ENCODE results near the gene ERCC4.

ERCC4 gene

DNA sequence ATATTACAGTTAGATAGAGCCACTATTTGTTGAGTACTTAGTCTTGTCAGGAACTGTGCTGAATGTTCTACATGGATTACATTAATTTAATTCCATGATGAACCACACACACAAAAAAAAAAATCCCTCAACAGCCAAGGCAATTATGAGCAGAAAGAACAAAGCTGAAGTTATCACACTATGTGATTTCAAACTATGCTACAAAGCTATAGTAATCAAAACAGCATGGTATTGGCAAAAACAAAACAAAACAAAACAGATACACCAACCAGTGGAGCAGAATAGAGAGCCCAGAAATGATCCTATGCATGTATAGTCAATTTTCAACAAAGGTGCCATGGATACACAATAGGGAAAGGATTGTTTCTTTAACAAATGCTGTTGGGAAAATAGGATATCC lies 8.1 kb upstream of the ERCC4 start:
- DNase-seq = no peak

GRCh38 chr16:13912891-13913290 lies 7.1 kb upstream of the ERCC4 start:
- DNase-seq = no peak

GRCh38 chr16:13913374-13914292 lies 6.3 kb upstream of the ERCC4 start:
- no peak for DNase-seq

GRCh38 chr16:13915033-13915635 lies 4.8 kb upstream of the ERCC4 start:
- DNase-seq = no peak

- no peak for DNase-seq
Observed at GRCh38 chr16:13919330-13919682, 648 bp upstream of the ERCC4 start.

- DNase-seq = no peak
Observed at GRCh38 chr16:13920510-13920818, 510 bp downstream of the ERCC4 start.

- no peak for DNase-seq
Observed at GRCh38 chr16:13921328-13921727, 1.4 kb downstream of the ERCC4 start.

DNA sequence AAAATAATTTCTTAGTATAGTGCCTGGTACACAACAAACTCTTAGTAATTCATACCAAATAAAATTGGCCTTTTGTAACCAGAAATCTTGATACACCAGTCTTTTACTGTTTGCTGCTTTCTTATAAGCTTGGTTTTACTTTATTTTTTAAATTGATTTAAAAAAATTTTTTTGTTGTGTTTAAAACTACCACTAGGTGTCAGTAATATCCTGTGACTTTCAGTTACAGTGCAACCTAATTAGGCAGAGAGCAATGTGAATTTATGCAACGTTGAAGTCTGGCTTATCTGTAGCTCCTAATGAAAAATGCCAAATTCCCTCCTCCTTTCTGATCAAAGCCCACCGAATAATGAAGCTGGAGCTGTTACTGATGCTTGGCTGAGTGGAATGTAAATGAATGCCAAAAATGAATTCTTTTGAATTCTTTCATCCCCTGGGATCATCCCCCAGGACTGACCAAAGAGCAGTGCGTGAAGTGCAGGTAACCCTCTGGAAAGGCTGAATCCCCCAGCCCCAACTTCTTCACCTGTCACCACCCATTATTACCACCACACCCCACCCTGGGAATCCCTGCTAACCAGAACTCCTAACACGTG lies 3.8 kb downstream of the ERCC4 start:
- no peak for DNase-seq

DNA sequence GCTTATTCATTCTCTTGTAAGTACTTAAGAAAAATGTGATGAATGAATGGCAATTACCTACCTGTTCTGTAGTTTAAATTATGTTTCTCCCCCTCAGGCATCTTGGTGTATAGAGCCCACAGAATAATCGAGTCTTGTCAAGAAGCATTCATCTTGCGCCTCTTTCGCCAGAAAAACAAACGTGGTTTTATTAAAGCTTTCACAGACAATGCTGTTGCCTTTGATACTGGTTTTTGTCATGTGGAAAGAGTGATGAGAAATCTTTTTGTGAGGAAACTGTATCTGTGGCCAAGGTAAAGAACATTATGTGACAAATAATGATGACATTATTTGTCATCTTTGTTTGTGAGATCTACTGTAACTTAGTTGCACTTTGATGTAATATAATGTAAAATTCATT lies 6.5 kb downstream of the ERCC4 start:
- DNase-seq = no peak

DNA sequence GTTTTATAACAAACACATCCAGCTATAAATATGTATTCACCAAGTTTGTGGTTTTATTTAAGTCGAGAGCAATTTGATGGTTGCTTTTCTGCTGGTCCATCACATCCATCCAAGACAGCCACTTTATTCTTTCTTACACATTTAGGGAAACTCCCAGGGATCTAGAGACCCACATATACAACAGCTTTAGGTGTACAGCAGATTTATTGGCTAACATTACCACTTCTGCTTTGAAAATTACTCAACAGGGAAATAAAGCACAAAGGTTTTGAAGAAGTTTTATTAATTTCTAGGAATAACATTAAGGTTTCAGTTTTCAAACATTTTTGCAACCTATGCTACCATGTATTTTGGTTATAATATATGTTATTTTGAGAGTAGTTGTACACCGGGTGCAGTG lies 6.9 kb downstream of the ERCC4 start:
- no peak for DNase-seq

DNA sequence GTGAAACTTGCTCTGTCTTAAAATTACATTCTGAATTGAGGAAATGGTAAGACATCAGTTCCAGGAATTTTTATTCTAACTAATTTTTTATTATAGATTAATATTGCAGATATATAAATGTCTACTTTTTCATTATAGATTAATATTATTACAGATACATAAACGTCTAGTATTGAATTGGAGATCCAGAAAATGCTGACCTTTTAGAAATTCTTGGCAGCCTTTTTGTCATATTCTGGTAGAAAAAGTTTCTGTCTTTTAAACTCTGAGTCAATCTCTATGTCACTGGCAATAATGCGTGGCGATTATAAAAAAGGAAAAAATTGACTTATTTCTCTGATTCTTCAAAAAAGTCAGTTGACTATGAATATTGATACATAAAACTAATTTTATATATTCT lies 8.7 kb downstream of the ERCC4 start:
- no peak for DNase-seq

- no peak for DNase-seq
Observed at GRCh38 chr16:13931845-13932244, 11.9 kb downstream of the ERCC4 start.

DNA sequence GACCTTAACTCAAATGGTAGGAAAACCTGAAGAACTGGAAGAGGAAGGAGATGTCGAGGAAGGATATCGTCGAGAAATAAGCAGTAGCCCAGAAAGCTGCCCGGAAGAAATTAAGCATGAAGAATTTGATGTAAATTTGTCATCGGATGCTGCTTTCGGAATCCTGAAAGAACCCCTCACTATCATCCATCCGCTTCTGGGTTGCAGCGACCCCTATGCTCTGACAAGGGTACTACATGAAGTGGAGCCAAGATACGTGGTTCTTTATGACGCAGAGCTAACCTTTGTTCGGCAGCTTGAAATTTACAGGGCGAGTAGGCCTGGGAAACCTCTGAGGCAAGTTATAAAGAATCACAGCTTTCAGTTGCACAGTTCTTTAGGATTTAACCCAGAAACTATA lies 15.5 kb downstream of the ERCC4 start:
- DNase-seq = no peak

- no peak for DNase-seq
Observed at GRCh38 chr16:13936155-13936554, 16.2 kb downstream of the ERCC4 start.

DNA sequence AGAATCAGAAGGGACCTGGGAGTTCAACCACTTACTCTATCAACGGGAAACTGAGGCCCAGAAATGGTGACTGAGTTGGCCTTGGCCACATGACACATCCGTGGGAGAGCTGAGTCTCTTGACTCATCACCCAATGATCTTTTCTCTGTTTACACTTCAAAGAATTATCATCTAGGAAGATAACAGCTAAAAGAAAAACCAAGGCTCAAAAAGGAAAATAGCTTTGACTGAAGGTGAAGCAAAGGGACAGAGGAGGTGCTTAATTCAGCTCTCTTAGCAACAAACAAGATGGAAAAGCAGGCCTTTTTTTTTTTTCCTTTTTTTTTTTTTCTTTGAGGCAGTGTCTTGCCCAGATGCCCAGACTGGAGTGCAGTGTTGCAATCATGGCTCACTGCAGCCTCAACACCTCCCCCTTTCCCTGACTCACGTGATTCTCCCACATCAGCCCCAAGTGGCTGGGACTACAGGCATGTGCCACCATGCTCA lies 16.7 kb downstream of the ERCC4 start:
- no peak for DNase-seq

DNA sequence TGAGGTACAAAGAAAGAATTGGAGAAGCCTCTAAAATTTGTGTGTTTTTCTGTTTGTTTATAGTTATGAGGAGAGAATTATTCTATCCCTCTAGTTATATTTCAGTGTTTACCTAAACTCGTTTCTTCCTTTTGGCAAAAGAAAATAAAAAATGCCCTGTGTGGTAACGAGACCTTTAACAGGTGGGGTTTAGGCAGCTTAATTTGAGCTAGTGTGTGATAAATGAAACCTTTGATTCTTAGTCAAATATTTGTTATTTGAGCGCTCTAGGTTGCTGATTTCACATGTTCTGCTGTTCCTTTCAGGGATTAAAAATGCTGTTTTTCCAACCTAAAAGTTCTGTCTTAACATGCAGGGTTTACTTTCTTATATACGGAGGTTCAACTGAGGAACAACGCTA lies 17.5 kb downstream of the ERCC4 start:
- DNase-seq = no peak

DNA sequence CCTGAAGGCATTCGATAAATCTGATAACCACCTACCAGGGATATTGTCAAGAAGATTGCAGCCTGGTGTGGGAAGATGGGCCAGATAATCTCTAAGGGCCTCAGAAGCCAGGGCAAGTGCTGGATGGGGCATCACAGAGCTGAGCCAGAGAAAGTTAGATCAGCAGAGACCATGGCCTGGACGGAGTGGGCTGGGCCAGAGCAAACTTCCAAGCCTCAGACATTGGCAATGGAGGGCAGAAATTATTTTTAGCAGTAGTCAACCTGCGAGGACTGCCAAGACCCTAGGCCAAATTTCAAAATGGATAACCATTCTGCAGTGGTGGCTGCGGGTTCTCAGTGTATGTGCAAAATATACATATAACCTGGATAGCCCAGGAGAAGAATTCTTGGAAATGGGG lies 18.5 kb downstream of the ERCC4 start:
- DNase-seq = no peak

- DNase-seq = no peak
Observed at GRCh38 chr16:13939821-13940220, 19.9 kb downstream of the ERCC4 start.

GRCh38 chr16:13940397-13940933 lies 20.5 kb downstream of the ERCC4 start:
- no peak for DNase-seq

DNA sequence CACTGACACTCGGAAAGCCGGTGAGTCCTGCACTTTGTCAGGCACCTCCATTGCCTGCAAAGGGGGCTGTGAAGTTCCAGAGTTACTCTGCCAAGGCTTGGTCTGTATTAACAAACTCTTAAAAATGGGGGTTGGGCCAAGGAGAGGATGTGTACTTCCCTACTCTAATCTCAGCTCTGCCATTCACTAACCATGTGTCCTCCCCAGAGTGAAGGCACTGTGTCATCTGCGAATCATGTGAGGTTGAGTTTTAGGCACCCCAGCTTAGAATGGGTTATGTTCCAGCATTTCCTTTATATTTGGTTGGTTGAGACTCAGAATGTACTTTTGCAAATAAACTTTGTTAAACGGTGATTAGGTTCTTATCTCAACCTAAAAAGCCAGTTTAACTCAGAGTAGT lies 24.9 kb downstream of the ERCC4 start:
- DNase-seq = no peak

DNA sequence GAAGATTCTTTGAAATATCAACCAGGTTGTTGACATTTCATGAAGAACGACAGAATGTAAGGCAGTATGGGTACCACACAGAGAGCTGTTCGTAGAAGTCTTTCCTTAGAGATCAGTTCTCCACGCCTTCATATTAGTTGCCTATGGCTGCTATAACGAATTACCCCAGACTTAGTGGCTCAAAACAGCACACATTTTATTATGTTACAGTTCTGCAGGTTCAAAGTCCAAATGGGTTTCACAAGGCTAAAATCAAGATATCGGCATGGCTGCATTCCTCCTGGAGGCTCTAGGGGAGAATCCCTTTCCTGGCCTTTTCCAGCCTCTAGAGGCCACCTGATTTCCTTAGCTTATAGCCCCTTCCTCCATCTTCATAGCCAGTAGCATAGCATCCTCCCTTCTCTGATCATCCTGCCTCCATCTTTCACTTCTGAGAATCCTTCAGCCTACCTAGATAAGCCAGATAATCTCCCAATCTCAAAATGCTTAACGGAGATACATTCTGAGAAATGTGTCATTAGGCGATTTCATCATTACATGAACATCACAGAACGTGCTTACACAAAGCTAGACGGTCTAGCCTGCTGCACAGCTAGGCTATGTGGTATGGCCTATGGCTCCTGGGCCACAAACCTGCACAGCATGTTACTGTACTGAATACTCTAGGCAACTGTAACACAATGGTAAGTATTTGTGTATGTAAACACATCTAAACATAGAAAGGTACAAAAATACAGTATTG lies 26.0 kb downstream of the ERCC4 start:
- DNase-seq = no peak

- no peak for DNase-seq
Observed at GRCh38 chr16:13948086-13948485, 28.1 kb downstream of the ERCC4 start.

DNA sequence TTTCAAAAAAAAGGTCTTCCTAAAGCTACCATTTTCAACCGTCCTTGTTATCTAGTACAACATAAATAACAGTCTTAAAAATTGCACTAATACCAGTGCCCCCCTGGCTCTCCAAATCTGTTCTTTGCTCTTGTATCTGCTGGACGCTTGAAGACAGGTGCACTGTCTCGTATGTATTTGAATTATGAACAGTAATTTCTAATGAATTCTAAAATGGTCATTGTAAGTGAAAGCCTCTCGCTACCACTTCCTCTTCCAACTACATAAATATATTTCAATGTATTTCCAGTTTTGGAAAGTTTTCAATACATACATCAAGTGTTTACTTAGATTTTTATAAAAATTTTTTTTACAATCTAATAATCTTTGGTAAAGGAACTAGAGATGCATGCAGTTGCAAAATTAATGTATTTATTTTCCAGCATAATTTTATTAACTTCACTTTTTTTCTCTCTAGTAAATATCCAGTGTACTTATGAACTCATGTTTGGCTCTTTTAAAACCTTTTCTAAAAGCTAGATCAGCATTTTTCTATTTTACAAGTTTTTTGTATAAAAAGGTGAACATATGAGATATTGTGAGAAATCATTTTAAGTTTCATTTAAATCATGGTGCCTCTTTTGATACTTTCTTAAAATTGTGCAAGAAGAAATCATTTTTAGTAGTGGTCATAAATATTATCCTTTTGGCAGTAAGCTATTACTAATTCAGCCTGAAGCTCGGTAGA lies 31.0 kb downstream of the ERCC4 start:
- DNase-seq = no peak
